Measurements from ENCODE around the gene GPR84.

GRCh38 chr12:54356951-54357356 lies 7.3 kb downstream of the GPR84 start:
- TF ChIP-seq CTCF (conservative IDR thresholded peaks at IDR 0.05): no peak
- no peak for TF ChIP-seq ZFX (IDR thresholded peaks at IDR 0.05)
